ENCODE measurements around the gene SETD1A.

SETD1A gene

GRCh38 chr16:30969246-30969842 is 11.8 kb downstream of the SETD1A start:
- Mint-ChIP-seq H3K27ac (no peak overlapping the region), H3K9me3 (no peaks in the 10 kb centered on the region), H3K4me3 (no peak overlapping the region), H3K27me3 (ENCODE audit: low read depth) (no peaks in the 10 kb centered on the region), H3K36me3 (ENCODE audit: low read depth) (peaks cover 72% of the 10 kb centered on the region), H3K4me1 (no peaks in the 10 kb centered on the region)
- TF ChIP-seq CTCF (IDR thresholded peaks at IDR 0.05; ENCODE audit: unreplicated experiment in 3 of 3) = no peak

- Mint-ChIP-seq H3K9me3 (no peaks in the 10 kb centered on the region), H3K27ac (no peak overlapping the region)
- no peak for TF ChIP-seq CTCF (IDR thresholded peaks at IDR 0.05; ENCODE audit: unreplicated experiment in 3 of 3)
These were observed 13.7 kb downstream of the SETD1A start for GRCh38 chr16:30971298-30971697.

GRCh38 chr16:30972872-30973271 is 15.3 kb downstream of the SETD1A start:
- no peak overlapping the region for H3K27ac Mint-ChIP-seq
- no peaks in the 10 kb centered on the region for H3K4me1 Mint-ChIP-seq
- no peaks in the 10 kb centered on the region for H3K27me3 Mint-ChIP-seq (ENCODE audit: low read depth)
- no peak overlapping the region for H3K4me3 Mint-ChIP-seq
- peaks cover 68% of the 10 kb centered on the region for H3K36me3 Mint-ChIP-seq (ENCODE audit: low read depth)
- H3K9me3 Mint-ChIP-seq = no peaks in the 10 kb centered on the region
- TF ChIP-seq CTCF (IDR thresholded peaks at IDR 0.05; ENCODE audit: unreplicated experiment in 3 of 3) = no peak

More at GRCh38 chr16:30971298-30971697, 13.7 kb downstream of the SETD1A start:
- H3K4me1 Mint-ChIP-seq = no peaks in the 10 kb centered on the region
- H3K36me3 Mint-ChIP-seq (ENCODE audit: low read depth) = peaks cover 72% of the 10 kb centered on the region
- no peaks in the 10 kb centered on the region for H3K27me3 Mint-ChIP-seq (ENCODE audit: low read depth)
- H3K4me3 Mint-ChIP-seq = no peak overlapping the region

- H3K4me1 Mint-ChIP-seq = no peaks in the 10 kb centered on the region
- no peak overlapping the region for H3K4me3 Mint-ChIP-seq
- no peak for TF ChIP-seq CTCF (IDR thresholded peaks at IDR 0.05; ENCODE audit: unreplicated experiment in 3 of 3)
- no peaks in the 10 kb centered on the region for H3K27me3 Mint-ChIP-seq (ENCODE audit: low read depth)
- peaks cover 65% of the 10 kb centered on the region for H3K36me3 Mint-ChIP-seq (ENCODE audit: low read depth)
- H3K9me3 Mint-ChIP-seq = no peaks in the 10 kb centered on the region
- no peak overlapping the region for H3K27ac Mint-ChIP-seq
These were observed 16.8 kb downstream of the SETD1A start for GRCh38 chr16:30974348-30974747.

- no peak overlapping the region for H3K4me3 Mint-ChIP-seq
- H3K4me1 Mint-ChIP-seq = no peaks in the 10 kb centered on the region
- H3K9me3 Mint-ChIP-seq = no peaks in the 10 kb centered on the region
- H3K27ac Mint-ChIP-seq = no peak overlapping the region
- H3K27me3 Mint-ChIP-seq (ENCODE audit: low read depth) = no peaks in the 10 kb centered on the region
- TF ChIP-seq CTCF (IDR thresholded peaks at IDR 0.05; ENCODE audit: unreplicated experiment in 3 of 3) = no peak
- peaks cover 61% of the 10 kb centered on the region for H3K36me3 Mint-ChIP-seq (ENCODE audit: low read depth)
These were observed 18.9 kb downstream of the SETD1A start for GRCh38 chr16:30976486-30976885.

- no peak overlapping the region for H3K27ac Mint-ChIP-seq
- no peak overlapping the region for H3K4me3 Mint-ChIP-seq
- no peaks in the 10 kb centered on the region for H3K4me1 Mint-ChIP-seq
These were observed 19.9 kb downstream of the SETD1A start for GRCh38 chr16:30977502-30977901.

More at GRCh38 chr16:30977502-30977901, 19.9 kb downstream of the SETD1A start:
- Mint-ChIP-seq H3K9me3 (no peaks in the 10 kb centered on the region), H3K27me3 (ENCODE audit: low read depth) (no peaks in the 10 kb centered on the region), H3K36me3 (ENCODE audit: low read depth) (peaks cover 56% of the 10 kb centered on the region)
- peak in 1 of 3 experiments; percentile 24 for TF ChIP-seq CTCF (IDR thresholded peaks at IDR 0.05; ENCODE audit: unreplicated experiment in 3 of 3)

Measured in nephron (organoid).